T-helper 1 cell (primary cell): Measurements from ENCODE around the gene TMEM97.

Experiments
- DNase-seq, 5 donors: peaks; one replicate each; pipeline ENCODE4 v3.0.0-alpha.2; 2012 to 2020

The TMEM97 gene

DNA sequence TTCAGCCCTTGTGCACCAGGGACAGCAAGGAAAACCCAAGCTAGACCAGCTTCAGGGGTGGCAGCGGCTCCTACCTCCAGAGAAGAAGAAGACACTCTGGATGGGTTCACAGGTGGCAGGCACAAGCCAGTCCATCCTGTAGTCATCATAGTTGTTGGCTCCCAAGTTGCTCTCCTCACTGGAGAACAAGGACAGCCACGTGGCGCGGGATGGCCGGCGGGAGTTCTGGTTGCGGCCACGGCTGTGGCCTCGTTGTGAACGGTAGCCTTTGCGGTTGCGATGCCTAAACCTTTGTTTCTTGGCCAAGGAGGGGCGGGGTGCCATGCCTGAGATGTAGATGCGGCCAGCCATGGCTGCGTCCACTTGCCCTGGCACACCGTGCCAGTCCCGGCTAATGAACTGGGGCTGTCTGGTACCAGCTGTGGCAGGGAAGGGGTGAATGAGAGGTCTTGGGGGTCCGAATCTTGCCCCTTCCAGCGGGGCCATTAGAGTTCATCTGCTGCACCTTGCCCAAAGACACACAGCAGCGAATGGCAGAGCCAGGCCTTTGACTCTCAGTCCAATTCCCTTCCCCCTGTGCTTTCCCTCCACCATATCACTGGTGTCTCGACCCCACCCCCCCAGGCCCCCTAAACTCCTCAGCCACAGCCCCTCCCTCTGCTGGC, 48.8 kb downstream of the TMEM97 start:
- DNase-seq = no peak

DNA sequence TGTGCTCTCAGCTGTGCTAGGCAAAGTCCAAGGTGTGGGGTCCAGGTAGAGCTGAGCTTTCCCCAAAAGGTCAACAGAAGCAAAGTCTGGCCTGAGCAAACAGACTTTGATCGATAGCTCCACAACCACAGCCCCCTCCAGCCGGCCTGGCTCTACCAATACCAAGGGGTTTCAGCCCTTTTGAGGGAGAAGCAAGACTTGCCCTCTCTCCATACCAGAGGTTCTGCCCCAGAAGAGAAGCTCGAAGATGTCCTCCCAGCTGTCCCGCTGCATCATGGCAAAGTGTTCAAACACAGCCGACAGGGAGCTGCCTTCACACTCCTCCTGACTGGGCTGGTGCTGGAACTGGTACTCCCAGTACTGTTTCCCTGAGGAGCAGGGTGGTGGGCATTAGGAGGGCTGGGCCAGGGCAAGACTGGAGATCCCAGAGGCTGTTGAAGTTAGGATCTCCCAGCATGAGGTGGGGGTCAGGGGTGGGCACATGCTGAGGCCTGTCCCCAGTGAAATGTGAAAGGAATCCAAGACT, 49.4 kb downstream of the TMEM97 start:
- DNase-seq = no peak

DNA sequence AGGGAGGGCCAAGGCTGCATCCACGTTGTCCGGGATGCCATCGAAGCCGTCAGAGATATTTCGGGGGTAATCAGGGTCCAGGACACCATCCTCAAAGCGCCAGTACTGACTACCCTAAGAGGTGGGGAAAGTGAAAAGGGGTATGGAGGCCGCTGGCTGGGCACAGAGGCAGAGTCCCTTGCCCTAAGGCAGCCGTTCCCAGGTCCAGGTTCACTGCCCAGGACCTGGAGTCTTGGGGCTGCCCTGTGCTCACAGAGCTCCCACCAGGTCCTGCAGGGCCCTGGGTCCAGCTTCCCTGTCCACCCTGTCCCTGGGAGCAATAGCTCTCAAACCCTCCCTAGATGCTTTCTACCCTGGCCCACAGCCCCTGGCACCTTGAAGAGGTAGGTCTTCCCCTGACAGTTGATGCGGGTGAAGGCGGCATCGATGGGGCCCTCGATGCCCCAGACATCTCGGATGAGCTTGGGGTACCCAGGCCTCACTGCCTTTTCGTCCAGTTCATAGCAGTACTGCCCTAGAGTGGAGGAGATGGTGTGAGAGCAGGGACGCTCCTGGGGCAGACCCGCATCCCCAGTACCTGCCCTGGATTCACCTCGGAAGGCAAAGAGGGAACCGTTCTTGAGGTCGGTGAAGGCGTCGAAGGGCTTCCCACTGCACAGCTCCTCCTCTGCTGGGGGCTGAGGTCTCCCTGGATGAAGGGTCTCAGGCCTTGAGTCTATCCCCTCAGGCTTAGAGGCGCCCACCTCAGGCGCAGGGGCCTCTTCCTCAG, 50.1 kb downstream of the TMEM97 start:
- DNase-seq = no peak

DNA sequence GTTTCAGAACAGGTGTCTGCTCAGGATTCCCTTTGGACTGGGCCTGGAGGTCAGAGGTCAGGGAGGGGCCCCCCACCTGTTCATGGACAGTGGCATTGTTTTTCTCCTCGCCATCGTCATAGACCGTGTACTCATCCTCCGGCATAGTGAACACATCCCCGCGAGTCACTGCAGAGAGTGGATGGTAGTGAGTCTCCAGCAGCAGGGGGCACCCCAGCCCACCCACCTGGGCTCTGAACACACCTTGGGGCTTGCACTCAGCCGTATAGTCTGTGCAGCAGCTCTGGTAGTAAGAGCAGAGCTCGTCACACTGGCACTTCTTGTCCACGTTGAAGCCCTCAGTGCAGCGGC, 50.7 kb downstream of the TMEM97 start:
- DNase-seq = no peak

DNA sequence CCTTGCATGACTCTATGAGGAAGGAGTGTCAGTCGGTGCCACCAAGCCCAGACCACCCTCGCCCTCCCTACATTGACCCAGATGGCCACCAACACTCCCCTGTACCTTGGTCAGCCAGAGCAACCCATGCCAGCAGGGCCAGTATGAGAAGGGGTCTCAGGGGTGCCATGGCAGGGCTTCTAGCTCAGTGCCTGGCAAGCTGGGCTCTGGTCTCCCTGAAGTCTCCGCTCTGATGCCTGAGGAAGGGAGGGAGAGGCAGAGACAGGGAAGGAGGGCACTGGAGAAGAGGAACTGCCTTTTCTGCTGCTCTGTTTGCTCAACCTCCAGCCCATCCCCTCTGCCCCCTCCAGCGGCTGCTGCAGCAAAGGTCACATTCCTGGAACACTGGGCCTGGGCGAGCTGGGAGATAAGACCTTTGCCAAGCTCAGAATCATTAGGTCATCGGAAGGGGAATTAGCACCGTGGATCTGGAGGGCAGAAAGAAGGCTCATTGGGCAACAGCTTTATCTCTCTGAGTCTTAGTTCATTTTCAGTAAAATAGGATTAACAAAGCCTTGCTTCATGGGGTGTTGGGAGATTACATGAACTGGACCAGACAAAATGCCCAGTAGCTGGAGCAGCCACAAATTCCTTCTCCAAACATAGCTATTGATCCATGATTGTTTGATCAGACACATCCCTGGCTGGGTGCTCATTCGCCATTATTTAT, 51.2 kb downstream of the TMEM97 start, which contains the start of gene VTN:
VTN (minus strand) TSS at position 273 of the 709 bp plus-strand sequence; CDS start at position 169, 104 bp downstream.
- no peak for DNase-seq

DNA sequence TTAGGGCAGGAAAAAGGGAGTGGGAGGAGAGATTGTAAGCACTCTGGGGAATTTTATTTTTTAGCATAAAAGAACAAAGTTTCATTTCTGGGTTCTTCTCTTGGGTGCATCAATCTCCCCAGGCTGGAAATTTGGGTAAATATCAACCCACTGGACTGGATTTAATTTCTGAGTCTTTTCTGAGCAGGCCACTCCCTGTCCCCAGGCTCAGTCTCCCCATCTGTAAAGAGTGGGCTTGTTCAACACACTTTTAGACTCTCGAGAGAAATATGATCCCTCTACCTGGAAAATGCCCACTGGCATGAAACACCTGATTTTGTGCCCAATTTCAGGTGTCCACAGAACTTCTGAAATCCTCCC, 51.7 kb downstream of the TMEM97 start:
- DNase-seq = no peak

DNA sequence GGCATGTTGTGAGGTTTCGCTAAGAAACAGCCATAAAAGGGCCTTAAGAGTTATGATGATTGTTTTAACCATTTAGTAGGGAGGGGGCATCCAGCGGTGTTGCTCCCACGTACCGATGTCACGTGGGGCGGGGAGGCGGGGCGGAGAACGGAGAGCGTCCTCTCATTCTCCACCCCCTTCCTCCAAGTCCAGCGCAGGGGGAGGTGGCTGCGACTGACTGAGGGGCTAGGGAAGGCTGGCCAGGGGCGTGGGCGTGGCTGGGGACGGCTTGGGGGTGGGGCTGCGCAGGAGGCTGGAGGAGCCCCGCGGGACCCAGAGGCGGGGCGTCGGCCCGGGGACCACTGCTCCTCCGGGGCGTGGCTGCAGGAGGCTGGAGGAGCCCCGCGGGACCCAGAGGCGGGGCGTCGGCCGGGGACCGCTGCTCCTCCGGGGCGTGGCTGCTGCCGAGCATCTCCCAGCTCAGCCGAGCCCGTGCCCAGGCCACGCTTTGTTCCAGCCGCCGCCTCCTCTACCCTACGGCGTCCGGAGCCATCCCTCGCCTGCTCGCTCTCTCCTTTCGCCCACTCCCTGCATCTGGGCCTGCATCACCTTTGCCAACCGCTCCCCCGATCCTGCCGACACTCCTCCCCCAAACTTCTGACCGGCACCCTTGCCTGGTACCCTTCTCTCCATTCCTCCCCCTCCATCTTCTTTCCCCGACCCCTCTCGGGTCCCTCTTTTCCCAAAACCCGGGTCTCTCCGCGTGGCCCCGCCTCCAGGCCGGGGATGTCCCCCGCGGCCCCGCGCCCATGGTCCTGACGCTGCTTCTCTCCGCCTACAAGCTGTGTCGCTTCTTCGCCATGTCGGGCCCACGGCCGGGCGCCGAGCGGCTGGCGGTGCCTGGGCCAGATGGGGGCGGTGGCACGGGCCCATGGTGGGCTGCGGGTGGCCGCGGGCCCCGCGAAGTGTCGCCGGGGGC, 52.5 kb downstream of the TMEM97 start, which contains the start of gene SARM1:
SARM1 (plus strand) TSS at position 450 of the 958 bp plus-strand sequence; CDS start at position 789, 339 bp downstream.
- peak; percentile 68 to 90 (median 72) for DNase-seq

DNA sequence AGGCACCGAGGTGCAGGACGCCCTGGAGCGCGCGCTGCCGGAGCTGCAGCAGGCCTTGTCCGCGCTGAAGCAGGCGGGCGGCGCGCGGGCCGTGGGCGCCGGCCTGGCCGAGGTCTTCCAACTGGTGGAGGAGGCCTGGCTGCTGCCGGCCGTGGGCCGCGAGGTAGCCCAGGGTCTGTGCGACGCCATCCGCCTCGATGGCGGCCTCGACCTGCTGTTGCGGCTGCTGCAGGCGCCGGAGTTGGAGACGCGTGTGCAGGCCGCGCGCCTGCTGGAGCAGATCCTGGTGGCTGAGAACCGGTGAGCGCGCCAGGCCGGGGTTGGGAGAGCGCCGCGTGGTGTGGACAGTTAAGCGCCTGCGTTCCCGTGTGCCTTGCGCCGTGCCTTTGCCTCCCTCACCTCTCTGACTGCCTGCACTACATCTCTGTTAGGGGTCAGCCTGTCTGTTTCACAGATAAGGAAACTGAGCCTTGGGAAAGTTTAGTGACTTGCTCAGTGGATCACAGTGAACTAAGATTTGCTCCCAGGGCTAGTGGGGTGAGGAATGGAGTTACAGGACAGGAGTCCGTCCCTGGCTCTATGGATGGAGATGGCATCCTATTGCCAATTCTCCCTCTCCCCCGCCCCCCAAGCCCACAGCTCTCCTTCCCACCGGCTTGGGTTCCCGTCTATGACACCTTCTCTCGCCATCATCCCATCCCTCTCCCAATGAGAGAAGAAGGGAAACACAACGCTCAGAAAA, 53.4 kb downstream of the TMEM97 start:
- DNase-seq = peak in 1 of 5 donors; percentile 35

DNA sequence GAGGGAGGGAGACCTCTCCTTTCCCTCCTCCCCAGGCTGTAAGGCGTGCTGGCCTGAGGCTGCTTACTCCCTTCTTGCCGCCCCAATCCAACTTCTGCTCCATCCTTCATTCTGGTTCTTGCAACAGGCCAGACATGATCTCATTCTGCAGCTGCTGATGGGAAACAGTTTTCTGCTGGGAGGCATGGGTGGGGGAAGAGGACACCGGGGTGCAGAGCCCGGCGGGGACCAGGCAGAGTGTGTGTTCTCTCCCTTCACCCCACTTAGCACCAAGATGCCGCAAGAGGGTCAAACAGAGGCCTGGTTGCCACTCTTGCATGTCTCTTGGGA, 53.9 kb downstream of the TMEM97 start:
- no peak for DNase-seq
